Pulmonary artery endothelial cell (primary cell): Measurements from ENCODE around the gene UBL4B. TPM values are rescaled to one million over a fixed set of nuclear protein-coding genes. Genes with fewer than 3 reads are reported as not detected.

Experiments used
- DNase-seq: peaks from one replicate; pipeline ENCODE4 v3.0.0-alpha.2; 2011; ENCODE audit warnings: low read depth, low spot score
- total RNA-seq: library from RNA; depleted of rRNA; stranded (reverse); fragments of >200 nt; gene quantifications from 2 replicates; pipeline ENCODE4 v1.2.3, GENCODE V29; 2014

UBL4B gene
- total RNA-seq, 1 donor from 2014 or later = not detected

DNA sequence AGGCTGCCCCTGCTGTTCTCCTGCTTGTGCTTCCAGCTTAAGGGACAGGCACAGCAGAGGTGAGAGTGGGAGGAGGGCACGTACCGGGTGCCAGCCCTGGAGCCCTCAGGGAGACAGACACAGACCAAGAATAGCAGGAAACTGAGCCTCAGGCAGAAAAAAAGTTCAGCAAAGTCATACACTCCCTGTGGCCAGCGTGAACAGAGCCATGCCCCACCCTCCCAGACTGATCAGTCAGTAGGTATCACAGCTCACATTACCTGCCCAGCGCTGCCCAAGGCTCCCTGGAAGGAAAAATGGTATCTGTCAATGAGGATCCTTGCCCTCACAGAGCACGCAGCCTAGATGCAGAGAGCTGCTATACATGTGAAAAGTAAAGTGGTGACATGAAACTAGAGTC, 1.3 kb downstream of the UBL4B start:
- no peak for DNase-seq

DNA sequence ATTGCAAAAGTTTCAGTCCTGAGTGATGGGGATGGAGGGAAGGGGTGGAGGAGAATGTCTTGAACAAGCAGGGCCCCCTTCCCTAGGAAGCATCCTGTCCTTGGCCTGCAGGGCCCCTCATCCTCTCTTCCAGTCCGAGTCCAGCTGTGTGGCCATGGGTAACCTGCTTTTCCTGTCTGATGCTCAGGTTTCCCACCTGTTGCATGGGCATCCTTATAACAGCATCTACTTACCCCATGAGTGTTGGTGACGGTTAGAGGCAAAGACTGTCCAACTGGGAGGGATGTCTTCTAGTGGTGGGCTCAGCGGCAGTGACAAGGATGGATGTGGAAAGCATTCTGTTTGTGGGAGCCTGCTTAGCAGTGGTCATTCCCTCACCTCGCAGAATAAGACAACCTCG, 1.9 kb downstream of the UBL4B start:
- no peak for DNase-seq

DNA sequence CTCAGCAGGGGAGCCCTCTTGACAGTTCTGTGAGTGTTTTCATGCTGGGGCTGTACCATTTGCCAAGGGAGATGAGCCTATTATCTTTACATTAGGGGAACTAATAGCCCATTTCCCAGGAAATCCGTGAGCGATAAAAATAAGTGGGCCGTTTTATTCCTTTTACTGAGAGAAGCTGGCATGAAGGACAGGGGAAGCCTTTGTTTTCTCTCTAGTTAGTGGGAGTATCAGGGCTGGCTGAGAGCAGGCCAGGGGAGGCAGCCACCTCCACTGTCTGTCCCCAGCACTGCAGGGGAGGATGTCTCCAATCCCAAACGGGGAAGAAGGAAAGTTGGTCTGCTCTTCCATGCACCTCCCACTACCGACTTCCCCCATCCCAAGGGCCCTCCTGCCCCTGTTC, 2.5 kb downstream of the UBL4B start:
- no peak for DNase-seq

- DNase-seq = no peak
Measured at GRCh38 chr1:110118636-110119396, 6.6 kb downstream of the UBL4B start.

- DNase-seq = no peak
Measured at GRCh38 chr1:110119843-110120242, 7.6 kb downstream of the UBL4B start.

DNA sequence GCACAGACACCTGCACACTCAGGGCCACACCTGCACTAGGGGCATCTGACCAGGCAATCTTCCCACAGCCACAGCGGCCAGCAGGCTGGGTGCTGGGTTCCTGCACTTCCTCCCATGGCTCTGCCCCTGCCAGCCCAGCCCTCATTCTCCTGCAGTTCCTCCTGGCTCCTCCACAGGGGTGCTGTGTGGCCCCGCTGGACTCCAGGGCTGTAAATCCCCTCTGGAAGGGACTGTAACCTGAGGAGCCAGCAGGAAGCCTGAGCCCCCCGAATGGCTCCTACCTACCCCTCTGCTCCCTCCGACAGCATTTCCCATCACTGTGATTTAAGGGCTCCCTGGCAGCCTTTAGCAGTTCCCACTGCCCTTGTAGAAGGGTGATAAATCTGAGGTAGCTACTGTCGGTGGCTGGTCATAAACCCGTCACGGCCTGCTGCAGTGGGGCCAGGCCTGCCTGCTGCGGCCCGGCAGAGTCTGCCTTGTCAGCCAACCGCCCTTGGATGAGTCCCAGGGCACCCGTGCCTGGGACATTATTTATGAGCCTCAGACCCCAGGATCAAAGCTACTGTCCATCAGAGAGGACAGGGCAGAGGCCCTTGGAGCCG, 8.8 kb downstream of the UBL4B start:
- DNase-seq = no peak

- DNase-seq = no peak
Measured at GRCh38 chr1:110123224-110123623, 11.0 kb downstream of the UBL4B start.

DNA sequence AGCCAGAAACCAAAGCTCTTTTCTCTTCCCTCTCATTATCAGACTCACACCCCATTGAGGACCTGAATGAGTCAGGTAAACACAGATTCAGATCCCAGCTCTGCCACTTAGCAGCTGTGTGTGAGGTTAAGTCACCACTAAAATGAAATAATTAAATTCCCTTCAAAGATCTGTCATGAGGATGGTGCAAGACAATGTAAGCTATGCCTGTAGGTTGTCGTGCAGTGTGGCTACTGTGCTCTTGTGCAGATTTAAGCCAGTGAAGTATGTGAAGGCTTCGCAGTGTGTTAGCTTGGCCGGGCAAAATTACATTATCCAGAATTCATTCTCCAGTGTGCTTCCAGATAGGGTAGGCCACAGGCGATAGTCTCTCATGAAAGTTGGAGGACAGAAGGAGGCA, 13.6 kb downstream of the UBL4B start:
- no peak for DNase-seq

GRCh38 chr1:110130113-110130591, 17.9 kb downstream of the UBL4B start:
- no peak for DNase-seq

DNA sequence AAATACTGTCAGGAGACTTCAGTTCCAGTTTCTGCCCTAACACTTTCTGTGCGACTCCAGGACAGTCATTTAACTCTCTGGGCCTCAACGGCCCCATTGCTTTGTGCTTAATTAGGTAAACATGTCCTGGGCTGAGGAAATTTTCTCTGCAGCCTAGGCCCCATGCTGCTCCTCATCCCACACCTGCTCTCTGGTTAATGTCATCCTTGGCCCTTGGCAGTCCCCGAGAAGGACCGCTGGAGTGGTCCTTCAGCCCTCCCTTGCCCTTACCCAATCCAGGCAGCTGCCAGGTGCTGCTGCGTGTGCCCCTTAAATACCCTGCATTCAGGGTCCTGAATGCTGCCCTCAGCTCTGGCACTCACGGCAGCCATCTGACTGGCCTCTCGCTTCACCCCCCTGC, 18.7 kb downstream of the UBL4B start:
- no peak for DNase-seq

DNA sequence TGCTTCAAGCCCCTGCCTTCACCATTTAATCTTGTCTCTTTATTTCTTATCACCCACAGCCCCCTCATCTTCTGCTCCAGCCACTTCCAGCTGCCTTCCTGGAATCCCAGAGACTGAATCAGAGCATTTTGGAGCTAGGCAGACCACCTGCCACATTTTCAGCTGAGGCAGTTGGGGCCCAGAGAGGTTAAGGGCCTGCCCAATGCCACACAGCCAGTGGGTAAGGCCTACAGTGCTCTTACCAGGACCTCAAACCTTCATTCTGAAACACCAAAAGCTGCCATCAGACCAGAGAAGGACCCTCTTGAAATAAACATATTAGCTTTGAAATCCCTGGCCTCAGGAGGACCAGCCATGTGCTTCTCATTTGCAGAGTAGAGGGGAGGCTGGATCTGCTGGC, 20.4 kb downstream of the UBL4B start:
- no peak for DNase-seq

GRCh38 chr1:110133436-110133835, 21.2 kb downstream of the UBL4B start:
- no peak for DNase-seq

DNA sequence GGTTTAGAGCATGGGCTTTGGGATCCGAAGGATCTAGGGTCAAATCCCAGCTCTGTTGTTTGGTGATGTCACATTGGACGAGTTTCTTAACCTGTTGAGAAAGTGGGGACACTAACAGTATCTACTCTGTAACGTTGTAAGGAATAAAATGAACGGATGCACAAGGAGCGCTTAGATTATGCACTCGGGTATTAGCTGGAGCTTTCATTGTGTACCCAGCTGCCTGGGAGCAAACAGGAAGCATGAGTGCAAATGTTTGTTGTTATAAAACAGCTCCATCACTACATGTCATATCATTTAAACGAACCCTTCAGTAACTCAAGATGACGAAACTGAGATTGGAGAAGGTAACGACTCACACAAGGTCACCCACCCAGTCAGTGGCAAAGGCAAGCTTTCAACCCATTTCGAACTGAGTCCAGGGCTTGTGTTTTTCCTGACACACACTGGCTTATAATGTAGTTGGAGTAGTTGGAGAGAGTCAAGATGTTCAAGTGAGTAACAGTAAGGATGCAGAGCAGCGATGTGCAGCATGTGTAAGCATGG, 21.9 kb downstream of the UBL4B start:
- no peak for DNase-seq

DNA sequence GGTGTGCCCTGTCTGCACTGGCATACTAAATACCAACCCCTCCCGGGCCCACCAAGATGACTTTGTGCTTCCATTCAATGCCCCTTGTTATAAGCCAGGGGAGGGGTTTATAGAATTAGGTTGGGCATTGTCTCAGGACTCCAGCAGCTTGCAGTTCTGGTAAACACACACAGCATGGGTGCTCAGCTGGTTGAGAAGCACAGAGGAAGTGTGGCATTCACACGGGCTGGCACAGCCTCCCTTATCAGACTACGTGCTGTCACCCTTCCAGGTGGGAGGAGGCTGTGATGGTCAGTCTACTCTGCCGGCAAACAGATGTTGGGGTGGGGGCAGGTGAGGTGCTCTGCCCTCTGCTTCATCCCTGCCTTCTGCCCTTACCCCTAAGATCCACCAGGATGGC, 23.0 kb downstream of the UBL4B start:
- no peak for DNase-seq

- no peak for DNase-seq
Measured at GRCh38 chr1:110135666-110136065, 23.4 kb downstream of the UBL4B start.

GRCh38 chr1:110136911-110137310, 24.7 kb downstream of the UBL4B start:
- DNase-seq = no peak

GRCh38 chr1:110138956-110139355, 26.7 kb downstream of the UBL4B start:
- no peak for DNase-seq

DNA sequence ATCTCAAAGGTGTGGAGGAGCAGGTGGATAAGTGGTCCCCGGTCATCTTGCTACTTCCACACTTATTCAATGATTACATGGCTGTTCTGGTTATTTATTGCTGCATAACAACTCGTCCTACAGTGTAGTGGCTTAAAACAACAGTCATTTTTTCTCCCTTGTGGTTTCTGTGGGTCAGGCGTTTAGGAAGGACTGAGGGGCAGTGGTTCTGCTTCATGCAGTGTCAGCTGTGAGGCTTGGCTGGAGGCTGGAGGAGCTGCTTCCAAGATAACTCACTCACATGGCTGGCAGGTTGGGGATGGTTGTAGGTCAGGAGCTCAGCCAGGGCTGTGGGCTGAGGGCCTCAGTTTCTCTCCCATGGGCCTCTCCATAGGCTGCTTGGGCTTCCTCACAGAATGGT, 32.1 kb downstream of the UBL4B start:
- no peak for DNase-seq

GRCh38 chr1:110148961-110149360, 36.7 kb downstream of the UBL4B start:
- DNase-seq = no peak

DNA sequence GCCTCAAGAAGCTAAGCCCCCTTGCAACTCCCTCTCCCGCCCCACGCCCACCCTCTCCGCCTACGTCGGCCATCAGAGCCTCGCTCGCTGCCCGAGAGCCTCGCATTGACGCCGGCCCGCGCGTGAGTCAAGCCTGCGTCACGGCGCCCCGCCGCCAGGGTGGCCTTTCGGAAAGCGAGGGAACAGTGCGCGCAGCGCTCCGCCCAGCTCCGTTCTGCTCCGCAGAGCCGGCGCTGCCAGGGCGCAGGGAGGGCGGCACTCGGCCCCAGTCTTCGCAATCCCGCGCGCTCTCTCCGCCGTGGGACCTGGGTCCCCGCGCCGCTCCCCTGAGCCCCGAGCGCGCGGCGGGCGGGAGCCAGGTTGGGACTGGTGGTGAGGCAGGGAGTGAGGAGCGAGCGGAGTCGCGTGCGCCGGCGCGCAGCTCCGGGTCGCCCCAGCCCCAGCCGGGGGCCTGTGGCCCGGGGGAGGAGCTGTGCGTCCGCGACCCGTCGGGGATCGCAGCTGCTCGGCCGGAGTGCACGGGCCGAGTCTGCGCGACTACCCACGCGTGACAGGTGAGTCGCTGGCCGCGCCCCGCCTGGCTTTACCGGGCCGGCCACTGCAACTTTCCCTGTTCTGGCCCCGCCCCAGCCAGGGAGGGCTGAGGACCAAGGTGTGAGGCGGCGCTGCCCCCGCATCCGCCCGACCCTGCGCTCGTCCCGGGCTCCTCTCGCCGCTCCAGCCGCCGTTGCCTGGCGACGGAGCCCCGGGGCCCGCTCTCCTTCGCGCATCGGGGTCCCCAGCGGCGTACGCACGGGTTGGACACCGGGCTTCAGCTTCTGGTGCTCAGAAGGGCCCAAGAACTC, 38.3 kb downstream of the UBL4B start, which contains the start of gene SLC6A17:
SLC6A17 (plus strand) TSS at position 165 of the 845 bp plus-strand sequence. CDS start 16,436 bp downstream, outside the sequence.
- DNase-seq = no peak

DNA sequence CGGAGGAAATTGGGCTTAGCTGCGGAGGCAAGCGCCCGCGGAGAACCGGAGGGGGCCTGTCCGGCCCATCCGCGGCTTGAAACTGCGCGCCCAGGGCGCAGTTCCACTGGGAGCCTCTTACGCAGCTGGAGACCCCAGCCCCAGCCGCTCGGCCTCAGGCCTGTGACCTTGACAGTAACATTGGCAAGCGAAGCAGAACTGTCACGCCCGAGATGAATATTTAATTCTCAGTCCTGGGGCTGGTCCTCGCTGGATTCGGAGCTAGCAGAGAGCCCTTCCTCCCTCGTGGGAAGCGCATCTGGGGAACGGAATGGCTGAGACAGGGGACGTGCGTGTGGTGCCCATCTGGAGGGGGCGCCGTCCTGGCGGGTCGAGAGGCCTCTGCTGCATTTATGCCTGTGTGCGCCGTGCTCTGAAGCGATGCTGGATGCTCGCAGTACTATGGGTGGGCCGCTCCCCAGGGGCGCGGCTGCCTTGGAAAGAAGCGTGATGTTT, 39.0 kb downstream of the UBL4B start:
- no peak for DNase-seq
